ENCODE results near the gene ZSCAN31.

ZSCAN31 gene

DNA sequence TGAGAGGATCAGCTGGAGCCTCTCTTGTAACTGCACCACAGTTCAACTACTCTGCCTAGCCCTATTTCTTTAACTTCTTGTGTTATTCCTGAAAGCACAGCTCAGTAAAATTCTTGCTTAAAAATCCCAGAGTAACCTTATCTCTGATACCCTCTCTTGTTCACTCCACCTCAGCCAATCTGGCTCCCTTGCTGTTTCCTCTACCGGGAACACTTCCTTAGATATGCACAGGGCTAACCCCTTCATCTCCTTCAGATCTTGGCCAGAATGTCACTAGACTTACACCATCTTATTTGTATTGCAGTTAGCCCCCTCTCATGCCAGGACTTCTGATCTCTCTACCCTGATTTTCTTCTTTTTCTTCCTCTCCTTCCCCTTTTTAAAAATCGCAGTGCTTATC, 11.2 kb upstream of the ZSCAN31 start:
- H3K9me3 Mint-ChIP-seq = no peaks in the 10 kb centered on the region
- H3K36me3 Mint-ChIP-seq = peaks cover 9% of the 10 kb centered on the region
- no peak for DNase-seq
- H3K4me1 Mint-ChIP-seq = peaks cover 26% of the 10 kb centered on the region
- no peak overlapping the region for H3K4me3 Mint-ChIP-seq
- H3K27ac Mint-ChIP-seq = no peak overlapping the region
- peaks cover 42% of the 10 kb centered on the region for H3K27me3 Mint-ChIP-seq
- CTCF ChIA-PET = interaction anchor here (3.3 kb wide), 1 partner anchor 9 kb away, joined by 16 read pairs; no protein-coding TSS in a partner anchor

GRCh38 chr6:28345201-28345600, 9.3 kb upstream of the ZSCAN31 start:
- peaks cover 2% of the 10 kb centered on the region for H3K36me3 Mint-ChIP-seq
- H3K4me3 Mint-ChIP-seq = no peak overlapping the region
- H3K9me3 Mint-ChIP-seq = peaks cover 10% of the 10 kb centered on the region
- no peak overlapping the region for H3K27ac Mint-ChIP-seq
- CTCF ChIA-PET = interaction anchor here (3.3 kb wide), 1 partner anchor 10 kb away, joined by 16 read pairs; no protein-coding TSS in a partner anchor
- peaks cover 42% of the 10 kb centered on the region for H3K27me3 Mint-ChIP-seq
- DNase-seq = no peak
- H3K4me1 Mint-ChIP-seq = peaks cover 8% of the 10 kb centered on the region

- peaks cover 38% of the 10 kb centered on the region for H3K27me3 Mint-ChIP-seq
- H3K4me1 Mint-ChIP-seq = no peaks in the 10 kb centered on the region
- peaks cover 16% of the 10 kb centered on the region for H3K9me3 Mint-ChIP-seq
- no peak overlapping the region for H3K4me3 Mint-ChIP-seq
- CTCF ChIA-PET = interaction anchor here (3.3 kb wide), 1 partner anchor 12 kb away, joined by 16 read pairs; no protein-coding TSS in a partner anchor
- H3K27ac Mint-ChIP-seq = no peak overlapping the region
- peaks cover 3% of the 10 kb centered on the region for H3K36me3 Mint-ChIP-seq
- DNase-seq = no peak
These were observed 8.1 kb upstream of the ZSCAN31 start for GRCh38 chr6:28343898-28344677.

- CTCF ChIA-PET = no interaction called here
- H3K27ac Mint-ChIP-seq = peak overlapping the region; percentile 7
- H3K4me1 Mint-ChIP-seq = no peaks in the 10 kb centered on the region
- H3K9me3 Mint-ChIP-seq = peaks cover 16% of the 10 kb centered on the region
- no peak for DNase-seq
- H3K4me3 Mint-ChIP-seq = no peak overlapping the region
- H3K27me3 Mint-ChIP-seq = peaks cover 20% of the 10 kb centered on the region
- H3K36me3 Mint-ChIP-seq = peaks cover 3% of the 10 kb centered on the region
These were observed 4.6 kb upstream of the ZSCAN31 start for GRCh38 chr6:28340310-28341095.

- H3K4me1 Mint-ChIP-seq = no peaks in the 10 kb centered on the region
- H3K27me3 Mint-ChIP-seq = peaks cover 4% of the 10 kb centered on the region
- peaks cover 3% of the 10 kb centered on the region for H3K36me3 Mint-ChIP-seq
These were observed 1.2 kb upstream of the ZSCAN31 start for GRCh38 chr6:28337121-28337520.

GRCh38 chr6:28336284-28337120, 554 bp upstream of the ZSCAN31 start:
- no peaks in the 10 kb centered on the region for H3K4me1 Mint-ChIP-seq
- CTCF ChIA-PET = interaction anchor here (1.1 kb wide), 1 partner anchor 20 kb away, joined by 3 read pairs; no protein-coding TSS in a partner anchor
- H3K4me3 Mint-ChIP-seq = no peak overlapping the region
- no peak overlapping the region for H3K27ac Mint-ChIP-seq
- DNase-seq = no peak
- peaks cover 3% of the 10 kb centered on the region for H3K36me3 Mint-ChIP-seq
- peaks cover 2% of the 10 kb centered on the region for H3K27me3 Mint-ChIP-seq
- peaks cover 16% of the 10 kb centered on the region for H3K9me3 Mint-ChIP-seq

More at GRCh38 chr6:28337121-28337520, 1.2 kb upstream of the ZSCAN31 start:
- H3K9me3 Mint-ChIP-seq = peaks cover 18% of the 10 kb centered on the region
- CTCF ChIA-PET = interaction anchor here (1.1 kb wide), 1 partner anchor 19 kb away, joined by 3 read pairs; no protein-coding TSS in a partner anchor
- H3K4me3 Mint-ChIP-seq = no peak overlapping the region
- H3K27ac Mint-ChIP-seq = no peak overlapping the region
- no peak for DNase-seq

GRCh38 chr6:28335040-28335563, 846 bp downstream of the ZSCAN31 start:
- H3K4me3 Mint-ChIP-seq = no peak overlapping the region
- H3K36me3 Mint-ChIP-seq = peaks cover 3% of the 10 kb centered on the region
- H3K9me3 Mint-ChIP-seq = peaks cover 9% of the 10 kb centered on the region
- no peak for DNase-seq
- no peaks in the 10 kb centered on the region for H3K4me1 Mint-ChIP-seq
- CTCF ChIA-PET = interaction anchor here (0.7 kb wide), 1 partner anchor 399 kb away, joined by 3 read pairs; no protein-coding TSS in a partner anchor
- no peak overlapping the region for H3K27ac Mint-ChIP-seq
- H3K27me3 Mint-ChIP-seq = no peaks in the 10 kb centered on the region

GRCh38 chr6:28334286-28335039, 1.5 kb downstream of the ZSCAN31 start:
- no peak for DNase-seq
- Mint-ChIP-seq H3K9me3 (peaks cover 4% of the 10 kb centered on the region), H3K4me1 (no peaks in the 10 kb centered on the region), H3K4me3 (no peak overlapping the region), H3K36me3 (no peaks in the 10 kb centered on the region), H3K27ac (no peak overlapping the region), H3K27me3 (no peaks in the 10 kb centered on the region)
- CTCF ChIA-PET = no interaction called here

- CTCF ChIA-PET = no interaction called here
- H3K27me3 Mint-ChIP-seq = peaks cover 3% of the 10 kb centered on the region
- peaks cover 10% of the 10 kb centered on the region for H3K9me3 Mint-ChIP-seq
- no peak overlapping the region for H3K4me3 Mint-ChIP-seq
- H3K27ac Mint-ChIP-seq = no peak overlapping the region
- no peak for DNase-seq
- H3K36me3 Mint-ChIP-seq = no peaks in the 10 kb centered on the region
- H3K4me1 Mint-ChIP-seq = no peaks in the 10 kb centered on the region
These were observed 2.3 kb downstream of the ZSCAN31 start for GRCh38 chr6:28333599-28334018.

GRCh38 chr6:28333047-28333446, 2.9 kb downstream of the ZSCAN31 start:
- Mint-ChIP-seq H3K27ac (no peak overlapping the region), H3K9me3 (peaks cover 10% of the 10 kb centered on the region), H3K4me1 (no peaks in the 10 kb centered on the region), H3K36me3 (no peaks in the 10 kb centered on the region), H3K4me3 (no peak overlapping the region), H3K27me3 (peaks cover 3% of the 10 kb centered on the region)
- DNase-seq = no peak
- CTCF ChIA-PET = interaction anchor here (0.9 kb wide), 1 partner anchor 23 kb away, joined by 3 read pairs; no protein-coding TSS in a partner anchor

DNA sequence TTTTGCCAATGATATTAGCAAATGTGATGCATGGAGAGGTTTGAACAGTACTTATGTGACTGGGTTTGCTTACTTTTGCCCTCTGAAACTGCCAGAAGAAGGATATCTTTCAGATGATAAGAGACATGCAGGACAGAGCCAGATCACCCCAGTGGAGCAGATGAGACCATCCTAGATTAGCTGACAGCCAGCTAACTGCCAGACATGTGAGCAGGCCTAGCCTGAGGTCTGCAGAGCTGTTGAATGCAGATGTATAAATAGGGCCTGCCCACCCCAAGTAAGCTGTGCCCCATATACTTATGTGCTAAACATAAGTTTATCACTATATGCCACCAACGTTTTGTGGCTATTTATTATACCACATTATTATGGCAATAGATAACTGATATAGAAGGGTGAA, 5.9 kb downstream of the ZSCAN31 start:
- DNase-seq = no peak
- Mint-ChIP-seq H3K4me3 (no peak overlapping the region), H3K27me3 (peaks cover 3% of the 10 kb centered on the region), H3K4me1 (no peaks in the 10 kb centered on the region), H3K36me3 (peaks cover 12% of the 10 kb centered on the region), H3K9me3 (peaks cover 35% of the 10 kb centered on the region), H3K27ac (no peak overlapping the region)
- CTCF ChIA-PET = no interaction called here

DNA sequence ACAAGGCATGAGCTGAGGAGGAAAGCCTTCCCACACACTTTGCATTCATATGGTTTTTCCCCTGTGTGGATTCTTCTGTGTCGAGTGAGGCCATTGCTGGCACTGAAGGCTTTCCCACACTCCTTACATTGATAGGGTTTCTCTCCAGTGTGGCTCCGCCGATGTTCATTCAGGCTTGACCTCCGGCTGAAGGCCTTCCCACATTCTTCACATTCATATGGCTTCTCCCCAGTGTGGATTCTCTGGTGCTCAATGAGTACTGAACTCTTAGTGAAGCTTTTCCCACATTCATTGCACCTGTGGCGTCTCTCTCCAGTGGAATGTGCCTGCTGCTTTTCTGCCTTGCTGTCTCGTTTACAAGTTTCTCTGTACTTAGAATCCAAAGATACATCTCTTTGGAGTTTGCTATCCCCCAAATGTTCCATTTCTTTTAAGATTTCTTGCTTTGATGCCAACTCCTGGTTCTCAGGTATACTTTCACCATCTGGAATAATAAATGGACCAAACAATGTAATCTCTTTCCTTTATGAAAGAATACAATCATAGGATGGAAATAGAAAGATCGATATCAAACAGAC, 9.5 kb downstream of the ZSCAN31 start:
- Mint-ChIP-seq H3K27ac (no peak overlapping the region), H3K4me3 (no peak overlapping the region), H3K4me1 (no peaks in the 10 kb centered on the region), H3K9me3 (peaks cover 43% of the 10 kb centered on the region), H3K36me3 (peaks cover 12% of the 10 kb centered on the region), H3K27me3 (peaks cover 8% of the 10 kb centered on the region)
- no peak for DNase-seq
- CTCF ChIA-PET = no interaction called here

All from activated naive CD4-positive, alpha-beta T cell treated with anti-CD3 and anti-CD28 coated beads, Interleukin-2, amount 10 ng/mL, durations not matched to agents 7 days and 5 days (primary cell).